AG04450 (cell line): ENCODE results near the gene PALLD. TPM values are rescaled to one million over a fixed set of nuclear protein-coding genes. Genes with fewer than 3 reads are reported as not detected.

Source experiments
- CTCF ChIA-PET: fragments of 300-600, 350-600 bp; formaldehyde crosslinking; extraction: SDS; loops from one replicate; lab custom pipeline; 2022; ENCODE audit warnings: antibody characterized with exemption, inconsistent platforms; lab: Charles Lee
- POLR2A ChIA-PET: fragments of 350-600 bp; formaldehyde crosslinking; extraction: SDS; loops from one replicate; lab custom pipeline; 2021; ENCODE audit warnings: antibody characterized with exemption, inconsistent platforms; lab: Yijun Ruan, JAX
- DNase-seq: peaks from one replicate; pipeline ENCODE4 v3.0.0-alpha.2; 2011; ENCODE audit warnings: low read depth, low spot score
- H3K27ac ChIP-seq: one replicate; pipeline ENCODE4 v1.5.1; 2012; ENCODE audit warnings: low read depth, low read length, control low read depth
- H3K27me3 ChIP-seq: one replicate; pipeline ENCODE4 v1.6.0; 2012; ENCODE audit warnings: low read length; ENCODE audit not compliant: control insufficient read depth, insufficient read depth
- H3K4me3 ChIP-seq: 2 replicates; pipeline ENCODE4 v1.5.1; 2011; ENCODE audit warnings: mild to moderate bottlenecking, low read depth, low read length, control low read depth
- H3K9me3 ChIP-seq: 2 replicates; pipeline ENCODE4 v1.5.1; 2012; ENCODE audit warnings: low read length; ENCODE audit not compliant: control insufficient read depth, insufficient read depth
- CTCF ChIP-seq: IDR thresholded peaks from 2 replicates; pipeline ENCODE4 v1.5.1; 2011; ENCODE audit warnings: low read depth, low read length, control low read depth, inconsistent platforms
- polyA plus RNA-seq: library from polyadenylated mRNA; depleted of rRNA; stranded (reverse); fragments of >200 nt; gene quantifications from 2 replicates; pipeline ENCODE4 v1.2.3, GENCODE V29; 2011

Gene PALLD
- polyA plus RNA-seq, 1 experiment = 159 TPM

DNA sequence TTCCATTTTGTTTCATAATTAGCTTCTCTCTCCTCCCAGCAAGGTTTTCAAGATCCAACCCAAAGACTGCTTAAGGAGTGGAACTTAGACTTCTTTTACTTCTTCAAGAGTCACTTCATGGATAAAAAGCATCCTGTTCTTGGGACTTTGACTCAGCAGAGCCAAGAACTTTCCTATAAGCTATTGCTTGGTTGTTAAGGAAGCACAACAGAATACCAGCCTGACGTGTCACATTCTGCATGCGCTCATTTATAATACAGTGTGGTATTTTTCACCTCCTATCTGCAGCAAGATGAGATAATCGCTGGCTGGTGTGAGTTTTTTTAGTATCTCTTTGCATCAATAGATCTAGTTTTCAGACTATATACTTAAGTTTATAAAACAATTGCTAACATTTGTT, 152.1 kb downstream of the PALLD start:
- ChIA-PET CTCF (interaction anchor here (0.6 to 1.6 kb wide), 2 partner anchors 63 to 361 kb away, joined by 3 to 4 read pairs; partner anchors contain the start of gene CBR4), POLR2A (no interaction called here)
- H3K27ac ChIP-seq = no peak overlapping the region
- H3K9me3 ChIP-seq = no peaks in the 10 kb centered on the region
- H3K4me3 ChIP-seq = no peak overlapping the region
- DNase-seq = no peak
- TF ChIP-seq CTCF = no peak
- H3K27me3 ChIP-seq = no peaks in the 10 kb centered on the region

DNA sequence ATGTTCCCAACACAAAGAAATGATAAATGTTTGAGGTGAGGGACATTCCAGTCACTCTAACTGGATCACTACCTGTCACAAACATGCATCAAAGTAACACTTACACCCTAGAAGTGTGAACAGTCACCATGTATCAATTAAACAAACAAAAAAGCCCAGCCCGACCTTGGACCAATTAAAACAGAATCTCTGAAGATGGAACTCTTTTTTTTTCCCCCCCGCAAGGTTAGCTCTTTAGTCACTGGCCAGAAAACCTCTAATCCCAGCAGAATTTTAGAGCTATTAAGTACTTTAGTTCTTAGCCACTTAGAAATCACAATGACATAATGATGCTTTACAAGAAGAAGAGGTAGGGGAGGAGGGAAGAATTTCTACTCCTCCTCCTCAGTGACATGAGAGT, 154.5 kb downstream of the PALLD start:
- CTCF ChIA-PET = interaction anchor here (1.1 to 1.7 kb wide), 3 partner anchors 23 to 270 kb away, joined by 3 to 7 read pairs (median 3); no protein-coding TSS in a partner anchor
- H3K27me3 ChIP-seq = no peaks in the 10 kb centered on the region
- no peak for TF ChIP-seq CTCF
- POLR2A ChIA-PET = no interaction called here
- H3K9me3 ChIP-seq = no peaks in the 10 kb centered on the region
- no peak overlapping the region for H3K4me3 ChIP-seq
- no peak for DNase-seq
- no peak overlapping the region for H3K27ac ChIP-seq

- no peaks in the 10 kb centered on the region for H3K27me3 ChIP-seq
- H3K4me3 ChIP-seq = no peak overlapping the region
- H3K27ac ChIP-seq = no peak overlapping the region
- DNase-seq = no peak
- TF ChIP-seq CTCF = no peak
- no peaks in the 10 kb centered on the region for H3K9me3 ChIP-seq
- CTCF ChIA-PET = interaction anchor here (1.1 to 1.7 kb wide), 3 partner anchors 23 to 269 kb away, joined by 3 to 7 read pairs (median 3); no protein-coding TSS in a partner anchor
- POLR2A ChIA-PET = no interaction called here
These were observed 155.0 kb downstream of the PALLD start for GRCh38 chr4:168651864-168652263.

DNA sequence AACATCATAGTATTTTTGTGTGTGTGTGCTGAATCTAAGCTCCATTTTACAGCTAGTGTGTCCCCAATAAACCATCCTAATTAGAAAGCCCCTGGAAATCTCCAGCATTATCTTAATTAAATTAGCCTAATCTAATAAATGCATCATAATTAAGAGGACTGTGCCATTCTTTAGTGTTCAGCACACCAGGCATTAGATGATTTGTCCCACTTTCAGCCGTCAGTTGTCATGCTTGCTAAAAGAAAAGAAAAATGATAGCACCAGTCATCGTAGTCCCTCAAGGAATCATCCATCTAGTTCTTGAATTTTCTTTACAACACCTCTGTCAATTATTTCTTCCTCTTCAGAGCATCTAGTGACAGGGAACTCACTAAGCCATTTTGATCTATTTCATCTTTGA, 155.9 kb downstream of the PALLD start:
- TF ChIP-seq CTCF = no peak
- ChIA-PET CTCF (no interaction called here), POLR2A (no interaction called here)
- no peak for DNase-seq
- Histone ChIP-seq H3K27ac (no peak overlapping the region), H3K4me3 (no peak overlapping the region), H3K27me3 (no peaks in the 10 kb centered on the region), H3K9me3 (no peaks in the 10 kb centered on the region)

DNA sequence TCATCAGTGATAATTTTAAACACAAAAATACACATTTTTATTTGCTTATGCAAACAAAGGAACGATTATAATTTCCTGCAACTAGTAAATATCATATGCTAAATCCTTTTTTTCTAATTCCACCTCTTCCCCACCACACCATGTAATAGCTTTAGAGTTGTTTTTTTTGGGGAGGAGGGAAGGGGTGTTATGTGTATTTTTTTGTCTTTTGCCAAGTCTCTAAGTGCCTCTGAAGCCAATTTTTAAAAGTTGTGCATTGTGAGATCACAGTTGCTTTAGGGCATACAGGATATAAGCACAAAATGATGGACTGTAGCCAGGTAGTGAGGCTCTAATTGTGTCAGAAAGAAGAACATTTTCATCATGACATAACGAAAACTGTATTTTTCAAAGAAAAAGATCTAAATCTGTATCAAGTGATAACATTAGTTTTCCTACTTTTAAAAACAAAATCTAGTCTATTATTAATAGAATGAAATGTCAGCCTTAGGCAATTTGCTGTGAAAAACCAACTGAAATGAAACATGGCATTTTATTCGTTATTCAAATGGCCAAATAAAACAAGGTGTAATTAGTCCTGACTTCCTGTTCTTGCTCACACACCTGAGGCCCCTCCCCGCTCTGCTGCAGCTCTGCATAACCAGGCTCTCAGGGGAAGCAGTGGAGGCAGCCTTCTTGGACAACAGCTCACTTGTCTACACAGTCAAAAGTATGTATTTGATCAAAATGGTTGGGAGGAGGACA, 157.4 kb downstream of the PALLD start:
- POLR2A ChIA-PET = no interaction called here
- CTCF ChIA-PET = no interaction called here
- Histone ChIP-seq H3K4me3 (no peak overlapping the region), H3K27ac (no peak overlapping the region), H3K9me3 (no peaks in the 10 kb centered on the region), H3K27me3 (no peaks in the 10 kb centered on the region)
- TF ChIP-seq CTCF = no peak
- DNase-seq = no peak
